ENCODE measurements around the gene PLPP7. TPM values are rescaled to one million over a fixed set of nuclear protein-coding genes. Genes with fewer than 3 reads are reported as not detected.
"Not testable (repeated sequence)": the region's sequence is repeated elsewhere in the genome, so short reads cannot be mapped to it uniquely, and the experiment has no call there.

Gene PLPP7
- polyA plus RNA-seq, 3 donors: 2.2 to 2.4 (median 2.4) TPM

DNA sequence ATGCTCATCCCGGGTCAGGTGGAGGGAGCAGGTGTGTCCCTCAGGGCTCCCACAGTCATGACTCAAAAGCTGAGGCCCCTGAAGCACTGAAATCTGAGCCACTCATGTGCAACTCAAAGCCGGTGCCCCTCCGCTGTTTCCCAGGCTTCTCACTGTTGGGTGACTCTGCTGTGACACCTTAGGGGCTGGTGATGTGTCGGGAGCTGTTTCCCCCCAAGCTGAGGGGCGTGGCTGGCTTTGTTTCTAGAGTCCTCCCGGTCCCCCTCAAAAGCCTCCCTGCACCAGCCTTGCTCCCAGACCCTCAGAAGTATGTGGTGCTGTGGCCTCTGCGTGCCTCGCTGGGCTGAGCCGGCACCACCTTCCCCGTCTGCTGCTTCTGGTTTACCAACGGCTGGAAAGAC is 39.7 kb downstream of the PLPP7 start:
- DNase-seq: no peak

DNA sequence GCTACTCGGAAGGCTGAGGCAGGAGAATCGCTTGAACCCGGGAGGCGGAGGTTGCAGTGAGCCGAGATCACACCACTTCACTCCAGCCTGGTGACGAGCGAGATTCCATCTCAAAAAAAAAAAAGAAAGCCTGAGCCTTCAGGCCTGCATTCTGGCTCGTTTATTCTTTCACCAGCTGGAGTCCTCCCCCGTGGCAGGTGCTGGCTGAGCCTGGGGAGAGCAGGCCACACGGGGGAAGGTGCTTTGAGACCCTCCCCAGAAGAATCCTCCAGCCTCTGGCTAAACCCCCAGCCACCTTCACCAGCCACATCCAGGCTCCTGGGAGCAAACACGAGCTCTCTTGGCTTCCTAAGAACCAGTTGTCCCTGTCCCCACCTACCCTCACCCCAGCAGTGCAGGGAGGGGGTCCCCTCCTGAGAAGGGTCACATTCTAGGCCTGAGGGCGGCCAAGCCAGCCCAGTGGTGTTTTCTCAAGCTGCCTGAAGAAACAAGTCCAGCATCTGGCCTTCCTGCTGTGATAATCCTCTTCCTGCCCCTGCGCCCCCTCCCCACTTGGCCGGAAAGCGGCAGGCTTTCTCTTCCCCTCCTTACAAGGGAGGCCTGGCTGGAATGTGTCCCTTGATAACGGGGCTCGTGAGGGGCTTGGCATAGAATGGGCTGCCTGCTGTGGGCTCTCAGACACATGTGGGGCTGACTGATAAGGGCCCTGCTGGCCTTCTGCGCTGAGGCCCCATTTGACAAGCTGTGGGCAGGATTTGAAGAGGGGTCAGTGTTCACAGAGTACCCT is 41.5 kb downstream of the PLPP7 start:
- DNase-seq: no peak

DNA sequence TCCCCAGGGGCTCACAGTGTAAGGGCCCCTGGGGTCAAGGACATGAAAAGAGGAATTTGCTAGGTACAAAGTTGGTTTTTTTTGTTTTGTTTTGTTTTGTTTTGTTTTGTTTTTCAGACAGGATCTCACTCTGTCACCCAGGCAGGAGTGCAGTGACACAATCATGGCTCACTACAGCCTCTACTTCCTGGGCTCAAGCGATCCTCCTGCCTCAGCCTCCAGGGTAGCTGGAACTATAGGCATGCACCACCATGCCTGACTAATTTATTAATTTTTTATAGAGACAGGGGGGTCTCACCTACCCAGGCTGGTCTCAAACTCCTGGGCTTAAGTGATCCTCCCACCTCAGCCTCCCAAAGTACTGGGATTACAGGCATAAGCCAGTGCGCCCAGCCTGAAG is 42.5 kb downstream of the PLPP7 start:
- DNase-seq: not testable (repeated sequence)

DNA sequence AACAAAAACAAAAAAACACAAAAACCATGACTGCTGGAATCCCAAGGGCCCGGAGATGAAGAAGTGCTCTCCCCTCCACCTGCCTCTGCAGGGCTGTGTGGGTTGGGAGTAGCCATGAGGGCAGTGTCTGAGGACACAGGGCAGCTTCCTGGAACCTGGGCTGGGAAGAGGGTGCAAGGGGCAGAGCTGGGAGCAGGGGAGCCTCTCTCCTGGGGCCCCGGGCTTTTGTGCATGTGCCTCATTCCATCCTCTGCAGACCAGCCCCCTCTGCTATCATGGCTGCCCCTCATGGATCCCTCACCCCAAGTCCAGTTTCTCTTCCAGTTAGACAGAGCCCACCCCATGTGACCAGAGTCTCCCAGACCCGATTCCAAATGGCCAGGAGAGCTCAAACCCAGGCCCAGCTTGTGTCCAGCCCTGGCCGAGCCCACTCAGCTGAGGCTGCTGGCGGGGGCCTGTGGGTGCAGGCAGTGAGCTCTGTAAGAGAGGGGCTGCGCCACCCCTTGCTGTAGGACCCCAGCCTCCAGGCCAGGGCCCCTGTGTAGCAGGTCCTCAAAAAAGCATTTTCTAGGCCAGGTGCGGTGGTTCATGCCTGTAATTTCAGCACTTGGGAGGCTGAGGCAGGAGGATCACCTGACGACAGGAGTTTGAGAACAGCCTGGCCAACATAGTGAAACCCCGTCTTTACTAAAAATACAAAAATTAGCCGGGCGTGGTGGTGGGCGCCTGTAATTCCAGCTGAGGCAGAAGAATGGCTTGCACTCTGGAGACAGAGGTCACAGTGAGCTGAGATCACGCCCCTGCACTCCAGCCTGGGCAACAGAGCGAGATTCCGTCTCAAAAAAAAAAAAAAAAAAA is 44.5 kb downstream of the PLPP7 start:
- DNase-seq: no peak

DNA sequence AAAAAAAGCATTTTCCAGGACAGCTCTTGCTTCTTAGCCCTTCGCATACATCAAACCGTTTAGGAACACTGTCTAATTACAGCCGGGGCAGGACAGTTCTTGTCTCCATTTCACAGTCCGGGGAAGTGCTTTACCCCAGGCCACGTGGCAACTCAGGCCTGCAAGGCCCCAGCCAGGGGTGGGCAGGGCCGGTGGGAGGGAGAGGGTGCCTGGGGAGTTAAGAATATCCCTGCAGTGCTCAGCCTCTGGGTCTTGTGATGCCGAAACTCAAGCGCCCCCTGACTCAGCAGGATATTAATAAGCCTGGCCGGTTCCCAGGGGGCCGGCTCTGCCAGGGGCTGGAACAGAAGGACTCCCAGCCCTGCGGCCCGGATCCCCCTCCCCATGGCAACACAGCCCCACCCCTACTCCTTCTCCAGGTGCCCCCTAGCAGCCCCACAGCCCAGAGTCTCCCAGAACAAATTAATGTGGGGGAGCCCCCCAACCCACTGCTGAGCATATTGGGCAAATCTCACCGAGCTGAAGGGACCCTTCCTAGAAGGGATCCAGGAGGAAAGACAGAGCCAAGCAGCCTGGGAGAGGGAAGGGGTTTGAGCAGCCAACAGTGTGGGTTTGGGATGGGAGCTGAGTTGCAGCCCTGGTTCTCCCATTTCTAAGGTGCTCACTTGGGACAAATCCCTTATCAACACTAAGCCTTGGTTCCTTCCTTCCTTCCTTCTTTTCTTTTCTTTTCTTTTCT is 45.3 kb downstream of the PLPP7 start:
- no peak for DNase-seq

DNA sequence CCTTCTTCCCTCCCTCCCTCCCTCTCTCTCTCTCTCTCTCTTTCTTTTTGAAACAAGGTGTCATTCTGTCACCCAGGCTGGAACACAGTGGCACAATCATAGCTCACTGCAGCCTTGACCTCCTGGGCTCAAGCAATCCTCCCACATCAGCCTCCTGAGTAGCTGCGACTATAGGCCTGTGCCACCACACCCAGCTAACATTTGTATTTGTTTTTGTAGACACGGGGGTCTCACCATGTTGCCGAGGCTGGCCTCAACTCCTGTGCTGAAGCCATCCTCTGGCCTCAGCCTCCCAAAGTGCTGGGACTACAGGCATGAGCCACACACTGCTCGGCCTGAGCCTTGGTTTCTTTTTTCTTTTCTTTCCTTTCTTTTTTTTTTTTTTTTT is 45.8 kb downstream of the PLPP7 start:
- DNase-seq: no peak

DNA sequence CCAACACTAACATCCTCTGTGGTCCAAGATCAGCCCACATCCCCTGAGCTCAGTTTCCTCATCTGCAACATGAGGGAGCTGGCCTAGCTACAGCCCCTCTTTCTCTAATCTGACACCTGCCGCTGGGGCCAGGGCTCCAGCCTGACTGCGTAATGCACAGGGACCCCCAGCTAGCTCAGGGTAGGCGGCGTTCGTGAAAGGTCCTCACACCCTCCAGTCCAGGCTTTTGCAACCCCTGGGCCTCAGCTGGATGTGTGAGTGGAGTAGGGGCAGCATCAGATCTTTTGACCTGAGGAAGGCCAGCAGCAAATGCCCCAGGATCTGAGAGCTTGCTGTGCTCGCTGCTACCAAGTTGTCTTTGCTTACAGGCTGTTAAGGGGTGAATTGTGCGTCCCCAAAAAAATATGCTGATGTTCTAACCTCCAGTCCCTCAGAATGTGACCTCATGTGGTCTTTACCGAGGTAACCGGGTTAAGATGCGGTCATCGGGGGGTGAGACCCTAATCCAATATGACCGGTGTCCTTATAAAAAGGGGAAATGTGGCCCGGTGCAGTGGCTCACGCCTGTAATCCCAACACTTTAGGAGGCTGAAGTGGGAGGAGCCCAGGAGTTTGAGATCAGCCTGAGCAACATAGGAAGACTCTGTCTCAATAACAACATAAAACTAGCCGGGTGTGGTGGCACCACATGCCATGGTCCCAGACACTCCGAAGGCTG is 47.8 kb downstream of the PLPP7 start:
- no peak for DNase-seq

DNA sequence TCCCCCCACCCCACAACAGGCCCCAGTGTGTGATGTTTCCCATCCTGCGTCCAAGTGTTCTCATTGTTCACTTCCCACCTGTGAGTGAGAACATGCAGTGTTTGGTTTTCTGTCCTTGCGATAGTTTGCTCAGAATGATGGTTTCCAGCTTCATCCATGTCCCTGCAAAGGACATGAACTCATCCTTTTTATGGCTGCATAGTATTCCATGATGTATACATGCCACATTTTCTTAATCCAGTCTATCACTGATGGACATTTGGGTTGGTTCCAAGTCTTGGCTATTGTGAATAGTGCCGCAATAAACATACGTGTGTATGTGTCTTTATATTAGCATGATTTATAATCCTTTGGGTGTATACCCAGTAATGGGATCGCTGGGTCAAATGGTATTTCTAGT is 49.7 kb downstream of the PLPP7 start:
- not testable (repeated sequence) for DNase-seq

DNA sequence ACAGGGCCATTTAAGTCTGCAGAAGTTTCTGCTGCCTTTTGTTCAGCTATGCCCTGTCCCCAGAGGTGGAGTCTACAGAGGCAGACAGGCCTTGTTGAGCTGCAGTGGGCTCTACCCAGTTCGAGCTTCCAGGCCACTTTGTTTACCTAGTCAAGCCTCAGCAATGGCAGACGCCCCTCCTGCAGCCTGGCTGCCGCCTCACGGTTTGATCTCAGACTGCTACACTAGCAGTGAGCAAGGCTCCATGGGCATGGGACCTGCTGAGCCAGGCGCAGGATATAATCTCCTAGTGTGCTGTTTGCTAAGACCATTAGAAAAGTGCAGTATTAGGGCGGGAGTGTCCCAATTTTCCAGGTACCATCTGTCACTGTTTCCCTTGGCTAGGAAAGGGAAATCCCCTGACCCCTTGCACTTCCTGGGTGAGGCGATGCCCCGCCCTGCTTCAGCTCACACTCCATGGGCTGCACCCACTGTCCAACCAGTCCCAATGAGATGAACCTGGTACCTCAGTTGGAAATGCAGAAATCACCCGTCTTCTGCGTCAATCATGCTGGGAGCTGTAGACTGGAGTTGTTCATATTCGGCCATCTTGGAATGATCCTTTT is 55.5 kb downstream of the PLPP7 start:
- not testable (repeated sequence) for DNase-seq

DNA sequence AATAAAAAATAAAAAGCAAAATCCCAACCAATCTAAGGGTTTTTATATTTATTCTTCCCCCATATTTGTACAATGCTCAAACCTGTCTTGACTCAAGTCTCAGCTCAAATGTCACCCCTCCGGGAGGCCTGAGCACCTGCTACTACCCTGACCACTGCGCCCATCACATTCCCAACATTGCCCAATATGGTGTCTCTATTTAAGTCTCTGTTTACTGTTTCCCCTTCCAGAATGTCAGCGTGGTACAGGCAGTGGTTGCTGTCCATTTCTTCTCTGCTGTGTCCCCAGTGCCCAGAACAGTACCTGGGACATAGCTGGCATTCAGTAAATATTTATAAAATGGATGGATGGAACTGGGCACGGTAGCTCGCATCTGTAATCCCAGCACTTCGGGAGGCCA is 57.0 kb downstream of the PLPP7 start:
- no peak for DNase-seq

DNA sequence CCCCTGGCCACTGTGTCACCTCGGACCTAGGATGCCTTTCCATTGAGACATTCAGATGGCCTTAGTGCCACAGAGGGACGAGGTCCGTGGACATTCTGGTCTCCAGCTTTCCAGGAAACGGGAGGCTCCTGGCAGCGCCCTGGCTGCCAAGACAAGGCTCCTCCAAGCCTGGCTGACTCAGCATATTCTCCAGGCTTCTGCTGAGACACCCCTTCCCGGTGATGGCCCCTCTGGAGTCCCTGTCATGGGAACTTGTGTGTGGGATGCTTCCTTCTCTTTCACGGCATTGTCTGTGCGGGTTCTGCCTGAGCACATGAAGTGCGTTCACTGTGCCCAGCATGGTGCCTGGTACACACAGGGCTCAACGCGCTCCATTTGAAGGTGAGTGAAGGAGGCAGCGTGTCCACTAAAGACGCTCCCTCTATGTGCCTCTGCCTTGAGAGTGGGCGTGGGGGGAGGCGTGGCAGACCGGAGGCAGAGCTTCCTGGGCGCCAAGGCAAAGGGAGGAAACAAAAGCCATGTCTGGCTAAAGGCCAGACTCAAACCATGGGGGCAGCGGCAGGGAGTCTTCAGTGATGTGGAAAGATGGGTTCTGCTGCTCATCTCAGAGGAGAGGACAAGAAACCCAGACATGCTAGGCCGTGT is 58.0 kb downstream of the PLPP7 start:
- no peak for DNase-seq

DNA sequence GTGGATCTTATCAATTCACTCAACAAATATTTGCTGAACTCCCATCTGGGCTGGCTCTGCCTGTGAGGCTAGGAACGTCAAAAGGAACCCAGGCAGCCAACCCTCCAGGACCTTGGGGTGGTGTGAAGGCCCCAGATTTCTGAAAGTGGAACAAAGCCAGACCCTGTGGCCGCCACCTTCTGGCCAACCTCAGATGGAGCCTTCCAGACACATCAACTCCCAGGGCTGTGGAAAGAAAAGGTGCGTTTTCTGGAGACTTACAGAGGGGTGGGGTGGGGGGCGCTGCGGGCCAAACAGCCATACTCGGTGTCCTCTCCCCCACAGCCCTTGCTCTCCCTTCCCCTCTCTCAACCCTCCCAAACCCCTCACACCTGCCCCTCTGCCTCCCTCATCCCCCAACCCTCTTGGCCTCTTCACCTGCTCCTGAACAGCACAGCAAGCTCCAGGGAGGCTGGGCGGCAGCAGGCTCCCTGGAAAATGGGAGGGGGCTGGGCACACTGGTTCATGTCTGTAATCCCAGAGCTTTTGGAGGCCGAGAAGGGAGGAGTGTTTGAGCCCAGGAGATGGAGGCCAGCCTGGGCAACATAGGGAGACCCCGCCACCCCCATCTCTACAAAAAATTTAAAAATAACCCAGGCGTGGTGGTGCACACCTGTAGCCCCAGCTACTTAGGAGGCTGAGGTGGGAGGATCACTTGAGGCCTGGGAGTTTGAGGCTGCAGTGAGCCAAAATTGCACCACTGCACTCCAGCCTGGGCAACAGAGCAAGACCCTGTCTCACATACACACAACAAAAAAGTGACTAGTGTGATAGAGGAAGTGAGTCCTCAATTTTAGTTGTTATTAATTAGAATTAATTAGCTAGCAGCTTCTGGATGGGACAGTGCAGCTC is 59.4 kb downstream of the PLPP7 start:
- DNase-seq: no peak

DNA sequence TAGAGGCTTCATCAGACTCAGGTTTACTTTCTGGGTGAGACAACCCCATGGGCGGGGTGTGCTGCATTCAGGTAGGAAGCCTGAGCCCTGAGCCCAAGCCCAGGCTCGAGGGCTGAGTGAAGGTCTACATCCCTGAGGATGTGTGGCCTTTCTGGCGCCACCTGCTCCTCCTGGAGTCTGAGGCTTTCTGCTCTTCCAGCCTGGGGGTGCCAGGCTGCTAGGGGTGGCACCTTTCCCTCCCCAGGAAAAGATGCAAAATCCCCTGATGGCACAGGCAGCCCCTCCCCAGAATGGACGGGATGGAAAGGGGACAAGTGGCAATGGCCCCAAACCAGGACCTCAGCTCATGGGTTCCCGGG is 60.0 kb downstream of the PLPP7 start:
- no peak for DNase-seq

DNA sequence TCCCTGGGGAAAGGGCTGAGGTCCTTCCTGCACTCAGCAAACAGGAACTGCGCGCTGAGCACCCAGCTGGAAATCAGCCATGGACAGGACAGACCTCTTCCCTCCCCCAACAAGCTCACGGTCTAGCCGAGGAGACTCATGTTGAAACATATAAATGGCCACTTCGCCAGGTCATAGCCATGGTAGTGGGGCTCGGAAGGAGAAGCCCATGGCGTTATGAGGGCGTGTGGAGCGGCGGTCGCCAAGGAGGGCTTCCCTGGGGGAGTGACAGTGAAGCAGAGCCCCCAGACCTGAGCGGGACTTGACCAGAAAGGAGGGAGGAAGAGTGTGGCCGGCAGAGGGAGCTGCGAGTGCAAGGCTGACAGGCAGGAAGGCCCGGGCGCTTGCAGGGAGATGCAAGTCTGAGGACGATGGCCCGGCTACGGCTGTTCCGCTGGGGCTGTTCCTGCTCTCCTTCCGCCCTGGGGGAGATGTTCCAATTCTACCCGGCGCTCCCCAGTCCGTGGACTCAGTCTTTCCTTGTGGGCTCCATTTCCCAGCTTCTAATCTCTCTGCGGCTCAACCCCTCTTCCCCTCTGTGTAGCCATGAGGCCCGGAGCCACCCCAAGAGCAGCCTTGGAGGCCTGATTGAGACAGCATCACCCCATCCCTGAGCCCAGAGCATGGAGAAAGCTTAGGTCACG is 60.5 kb downstream of the PLPP7 start:
- no peak for DNase-seq

DNA sequence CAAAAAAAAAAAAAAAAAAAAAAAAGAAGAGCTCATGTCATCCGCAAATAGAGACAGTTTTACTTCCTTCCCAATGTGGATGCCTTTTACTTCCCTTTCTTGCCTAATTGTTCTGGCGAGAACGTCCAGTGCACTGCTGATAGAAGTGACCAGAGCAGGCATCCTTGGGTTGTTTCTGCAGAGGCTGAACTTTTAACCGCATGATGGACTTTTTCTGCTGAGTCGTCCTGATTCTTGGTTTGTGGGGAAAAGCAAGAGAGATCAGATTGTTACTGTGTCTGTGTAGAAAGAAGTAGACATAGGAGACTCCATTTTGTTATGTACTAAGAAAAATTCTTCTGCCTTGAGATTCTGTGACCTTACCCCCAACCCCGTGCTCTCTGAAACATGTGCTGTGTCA is 67.0 kb downstream of the PLPP7 start:
- not testable (repeated sequence) for DNase-seq

DNA sequence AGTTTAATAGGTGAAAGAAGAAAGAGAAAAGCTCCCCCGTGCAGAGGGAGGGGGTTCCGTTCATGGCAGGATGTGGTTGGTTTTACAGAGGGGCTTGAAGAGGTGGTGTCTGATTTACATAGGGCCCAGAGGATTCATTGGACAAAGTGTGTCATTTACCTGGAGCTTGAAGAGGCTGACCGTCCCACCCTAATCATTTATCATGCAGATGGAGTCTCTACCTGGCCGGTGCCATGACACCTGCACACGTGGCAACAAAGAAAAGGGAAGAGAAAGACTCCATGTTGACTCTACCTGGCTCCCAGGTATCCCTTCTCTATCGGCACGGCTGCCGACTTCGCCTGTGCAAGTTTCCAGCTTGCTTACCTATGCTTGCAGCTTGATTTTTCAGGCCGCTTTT is 69.0 kb downstream of the PLPP7 start:
- DNase-seq: no peak
